Fibroblast of mammary gland (primary cell): ENCODE results near the gene CACFD1.

Experiments
- DNase-seq: peaks from one replicate; pipeline ENCODE4 v3.0.0-alpha.2; 2010; ENCODE audit warnings: low read depth
- H3K4me3 ChIP-seq: 2 replicates; pipeline ENCODE4 v1.5.1; 2011; ENCODE audit warnings: low read depth, mild to moderate bottlenecking, low read length, moderate library complexity; ENCODE audit not compliant: control insufficient read depth
- TF ChIP-seq, protein P1 (sequence below): conservative IDR thresholded peaks from 2 replicates; pipeline ENCODE4 v1.5.1; 2011; ENCODE audit warnings: low read depth, low read length, inconsistent platforms; ENCODE audit not compliant: control insufficient read depth, insufficient read depth

The CACFD1 gene

DNA sequence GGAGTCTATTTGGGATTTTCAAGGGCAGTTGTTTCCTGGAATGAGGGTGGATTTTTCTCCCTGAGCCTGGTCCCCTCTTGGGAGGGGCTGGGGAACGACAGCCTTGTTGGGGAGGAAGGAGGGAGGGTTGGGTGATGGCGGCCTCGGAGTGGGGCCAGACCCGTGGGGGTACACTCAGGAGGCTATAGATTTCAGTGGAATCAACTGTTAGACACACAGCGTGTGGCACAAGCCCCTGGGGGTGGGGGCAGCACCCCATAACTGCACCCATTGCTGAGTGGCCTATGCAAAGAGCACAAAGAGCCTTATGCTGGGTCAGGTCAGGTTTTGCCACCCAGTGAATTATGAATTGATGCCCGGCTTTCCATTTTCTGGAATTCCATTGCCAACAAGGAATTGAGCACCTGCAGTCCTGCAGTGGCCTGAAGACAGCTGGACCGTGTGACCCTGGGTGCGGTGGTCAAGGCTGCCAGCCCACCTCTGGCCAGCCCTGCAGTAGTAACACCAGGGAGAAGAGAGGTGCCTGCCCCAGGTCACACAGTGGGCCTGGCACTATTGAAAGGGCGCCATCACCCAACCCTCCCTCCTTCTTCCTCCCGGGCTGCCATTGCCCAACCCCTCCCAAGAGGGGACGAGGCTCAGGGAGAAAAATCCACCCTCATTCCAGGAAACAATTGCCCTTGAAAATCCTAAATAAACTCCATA, 56.6 kb downstream of the CACFD1 start:
- no peak overlapping the region for H3K4me3 ChIP-seq
- DNase-seq, result no peak
- TF ChIP-seq, protein P1, sequence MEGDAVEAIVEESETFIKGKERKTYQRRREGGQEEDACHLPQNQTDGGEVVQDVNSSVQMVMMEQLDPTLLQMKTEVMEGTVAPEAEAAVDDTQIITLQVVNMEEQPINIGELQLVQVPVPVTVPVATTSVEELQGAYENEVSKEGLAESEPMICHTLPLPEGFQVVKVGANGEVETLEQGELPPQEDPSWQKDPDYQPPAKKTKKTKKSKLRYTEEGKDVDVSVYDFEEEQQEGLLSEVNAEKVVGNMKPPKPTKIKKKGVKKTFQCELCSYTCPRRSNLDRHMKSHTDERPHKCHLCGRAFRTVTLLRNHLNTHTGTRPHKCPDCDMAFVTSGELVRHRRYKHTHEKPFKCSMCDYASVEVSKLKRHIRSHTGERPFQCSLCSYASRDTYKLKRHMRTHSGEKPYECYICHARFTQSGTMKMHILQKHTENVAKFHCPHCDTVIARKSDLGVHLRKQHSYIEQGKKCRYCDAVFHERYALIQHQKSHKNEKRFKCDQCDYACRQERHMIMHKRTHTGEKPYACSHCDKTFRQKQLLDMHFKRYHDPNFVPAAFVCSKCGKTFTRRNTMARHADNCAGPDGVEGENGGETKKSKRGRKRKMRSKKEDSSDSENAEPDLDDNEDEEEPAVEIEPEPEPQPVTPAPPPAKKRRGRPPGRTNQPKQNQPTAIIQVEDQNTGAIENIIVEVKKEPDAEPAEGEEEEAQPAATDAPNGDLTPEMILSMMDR, result no peak

DNA sequence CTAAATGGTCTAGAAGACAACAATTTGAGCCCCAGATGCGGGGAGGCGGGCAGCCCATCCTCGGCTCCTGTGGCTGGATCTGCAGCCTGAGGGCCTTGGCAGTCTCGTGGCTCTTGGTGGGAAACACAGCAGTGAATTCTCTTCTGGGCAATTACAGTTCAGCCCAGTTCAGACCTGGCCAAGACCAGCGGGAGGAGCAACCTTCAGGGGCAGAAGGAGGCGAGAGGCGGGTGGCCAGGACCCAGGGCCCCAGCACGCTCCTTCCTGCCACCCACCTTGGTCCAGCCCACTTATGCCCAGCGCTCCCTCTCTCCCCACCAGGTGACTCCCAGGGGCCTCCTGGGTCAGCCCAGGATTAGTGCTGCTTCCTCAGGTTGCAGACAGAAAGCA, 57.2 kb downstream of the CACFD1 start:
- DNase-seq, result no peak
- no peak overlapping the region for H3K4me3 ChIP-seq
- TF ChIP-seq, protein P1, result no peak

DNA sequence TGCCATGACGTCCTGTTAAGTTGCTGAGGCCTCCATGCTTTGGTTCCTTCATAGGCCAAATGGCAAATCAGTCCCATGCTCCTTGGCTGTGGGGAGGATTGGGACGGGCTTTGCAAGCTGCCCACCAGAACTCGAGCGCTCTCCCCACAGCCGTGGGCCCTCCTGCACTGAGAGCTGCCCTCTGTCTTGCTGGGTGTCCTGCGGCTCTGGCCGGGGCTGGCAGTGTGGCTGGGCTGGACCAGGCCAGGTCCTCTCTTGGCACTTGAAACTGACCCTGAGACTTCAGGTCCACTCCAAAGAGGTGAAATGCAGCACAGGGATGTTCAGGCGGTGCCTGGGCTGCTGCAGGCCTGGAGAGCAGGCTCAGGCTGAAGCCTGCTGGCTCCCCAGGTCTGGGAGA, 57.9 kb downstream of the CACFD1 start:
- no peak for DNase-seq
- TF ChIP-seq, protein P1, result no peak
- H3K4me3 ChIP-seq, result no peak overlapping the region

DNA sequence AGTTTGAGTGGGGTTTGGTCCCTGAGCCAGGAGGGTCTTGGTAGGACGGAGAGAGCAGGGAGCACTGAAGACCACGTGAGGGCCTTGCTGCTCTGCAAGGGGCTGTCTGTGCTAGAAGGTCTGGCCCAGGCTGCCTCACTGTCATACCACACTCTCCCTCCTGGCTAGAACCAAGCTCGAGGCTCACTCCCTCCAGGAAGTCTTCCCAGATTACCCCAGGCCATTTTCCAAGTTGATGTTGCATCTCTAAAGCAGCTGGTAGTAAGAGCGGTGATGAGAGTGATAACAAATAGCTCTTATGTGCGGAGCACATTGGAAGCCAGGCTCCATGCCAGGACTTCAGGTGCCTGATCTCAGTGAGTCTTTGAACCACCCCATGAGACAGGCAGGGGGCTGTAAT, 58.4 kb downstream of the CACFD1 start:
- TF ChIP-seq, protein P1, result no peak

DNA sequence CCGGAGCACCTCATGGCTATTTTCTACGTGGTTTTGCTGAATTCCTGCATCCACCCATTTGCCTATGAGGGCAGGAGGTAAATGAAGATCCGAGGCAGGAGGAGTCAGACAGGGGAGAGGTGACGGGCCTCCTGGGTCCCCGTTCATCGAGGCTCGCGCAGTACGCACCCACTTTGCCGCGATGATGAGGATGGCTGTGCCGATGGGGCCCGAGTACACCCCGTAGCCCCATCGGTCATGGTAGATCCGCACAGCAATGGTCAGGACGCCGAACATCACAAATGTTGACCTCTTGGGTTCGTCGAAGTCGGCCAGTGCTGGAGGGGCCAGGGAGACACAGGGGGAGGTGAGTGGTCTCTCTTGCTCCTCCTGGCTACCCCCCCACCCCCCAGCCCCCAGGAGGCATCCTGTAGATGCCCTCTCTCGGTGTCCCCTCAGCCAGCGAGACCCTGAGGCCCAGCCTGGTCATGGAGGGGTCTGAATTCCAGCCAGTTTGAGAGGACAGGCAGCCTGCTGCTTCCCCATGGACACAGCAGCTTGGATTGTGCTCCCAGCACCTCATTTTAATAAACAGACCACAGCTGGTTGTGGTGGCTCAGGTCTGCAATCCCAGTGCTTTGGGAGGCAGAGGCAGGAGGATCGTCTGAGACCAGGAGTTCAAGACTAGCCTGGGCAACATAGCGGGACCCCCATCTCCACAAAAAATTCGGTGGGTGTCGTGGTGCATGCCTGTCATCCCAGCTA, 59.1 kb downstream of the CACFD1 start:
- TF ChIP-seq, protein P1, result no peak
- DNase-seq, result no peak
- no peak overlapping the region for H3K4me3 ChIP-seq

More for the DNA sequence above, 58.4 kb downstream of the CACFD1 start:
- no peak for DNase-seq
- H3K4me3 ChIP-seq, result no peak overlapping the region

DNA sequence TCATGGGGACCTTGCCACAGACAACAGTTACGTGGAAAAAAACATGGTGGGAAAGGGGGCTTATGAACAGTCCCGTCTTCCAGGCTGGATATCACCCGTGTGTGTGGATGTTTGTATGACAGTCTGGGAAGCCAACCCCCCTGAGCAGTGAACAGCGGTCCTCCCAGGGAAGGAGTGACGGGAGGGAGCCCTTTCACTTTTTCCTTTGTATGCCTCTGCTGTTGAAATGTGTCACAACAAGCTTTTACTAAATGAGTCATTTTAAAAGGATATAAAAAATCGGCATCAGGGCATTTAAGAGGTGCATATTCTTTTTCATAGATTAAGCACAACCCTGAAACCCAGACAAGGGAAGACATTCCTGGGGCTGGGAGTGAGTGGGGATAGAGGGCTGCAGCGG, 59.9 kb downstream of the CACFD1 start:
- no peak for DNase-seq
- TF ChIP-seq, protein P1, result no peak
- no peak overlapping the region for H3K4me3 ChIP-seq
